SKM-1 treated with dmso at 0.1 percent for 144 hours (cell line): Measurements from ENCODE around the gene ATP6V0E2.

ENCODE experiments used
- DNase-seq: peaks from one replicate; lab custom pipeline; 2025; ENCODE audit not compliant: unreplicated experiment; lab: John Stamatoyannopoulos, UW

ATP6V0E2 gene

GRCh38 chr7:149861728-149862045, 12.1 kb upstream of the ATP6V0E2 start:
- DNase-seq = no peak

GRCh38 chr7:149862156-149862555, 11.6 kb upstream of the ATP6V0E2 start:
- no peak for DNase-seq

GRCh38 chr7:149863500-149863899, 10.3 kb upstream of the ATP6V0E2 start:
- DNase-seq = no peak

DNA sequence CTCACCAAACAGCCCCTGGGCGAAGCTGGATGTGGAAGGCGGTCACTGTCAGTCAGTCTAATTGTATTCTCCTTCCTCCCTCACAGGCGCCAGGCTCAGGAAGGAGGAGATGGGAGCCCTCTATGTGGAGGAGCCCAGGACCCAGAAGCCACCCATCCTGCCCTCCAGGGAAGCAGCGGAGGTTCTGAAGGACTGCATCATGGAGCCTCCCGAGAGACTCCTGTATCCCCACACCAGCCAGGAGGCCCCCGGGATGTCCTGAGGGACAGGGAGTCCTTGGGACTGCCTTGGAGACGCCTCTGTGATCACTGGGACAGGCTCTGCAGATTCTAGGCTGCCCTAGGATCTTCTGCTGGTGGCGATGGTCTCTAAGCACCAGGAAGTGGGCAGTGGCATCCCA, 9.7 kb upstream of the ATP6V0E2 start:
- DNase-seq = no peak

DNA sequence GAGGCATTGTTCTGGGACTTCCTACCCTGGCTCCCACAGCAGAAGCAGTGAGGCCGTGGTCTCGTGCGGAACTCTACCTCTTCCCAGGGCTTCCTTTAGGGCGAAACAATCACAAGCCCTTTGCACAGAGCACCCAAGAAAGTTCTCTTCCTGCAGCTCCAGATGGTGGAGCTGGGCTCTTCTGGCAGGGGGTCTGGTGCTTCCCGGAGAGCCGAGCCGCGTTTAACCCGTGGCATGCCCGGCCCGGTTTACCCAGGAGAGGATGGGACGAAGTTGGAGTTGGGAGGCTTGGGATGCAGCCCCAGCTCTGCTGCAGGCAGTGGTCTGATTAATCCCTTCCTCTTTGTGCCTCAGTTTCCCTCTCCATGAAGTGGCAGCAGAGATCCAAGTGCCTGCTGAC, 9.0 kb upstream of the ATP6V0E2 start:
- DNase-seq = no peak

GRCh38 chr7:149865437-149865836, 8.3 kb upstream of the ATP6V0E2 start:
- DNase-seq = peak; percentile 29

DNA sequence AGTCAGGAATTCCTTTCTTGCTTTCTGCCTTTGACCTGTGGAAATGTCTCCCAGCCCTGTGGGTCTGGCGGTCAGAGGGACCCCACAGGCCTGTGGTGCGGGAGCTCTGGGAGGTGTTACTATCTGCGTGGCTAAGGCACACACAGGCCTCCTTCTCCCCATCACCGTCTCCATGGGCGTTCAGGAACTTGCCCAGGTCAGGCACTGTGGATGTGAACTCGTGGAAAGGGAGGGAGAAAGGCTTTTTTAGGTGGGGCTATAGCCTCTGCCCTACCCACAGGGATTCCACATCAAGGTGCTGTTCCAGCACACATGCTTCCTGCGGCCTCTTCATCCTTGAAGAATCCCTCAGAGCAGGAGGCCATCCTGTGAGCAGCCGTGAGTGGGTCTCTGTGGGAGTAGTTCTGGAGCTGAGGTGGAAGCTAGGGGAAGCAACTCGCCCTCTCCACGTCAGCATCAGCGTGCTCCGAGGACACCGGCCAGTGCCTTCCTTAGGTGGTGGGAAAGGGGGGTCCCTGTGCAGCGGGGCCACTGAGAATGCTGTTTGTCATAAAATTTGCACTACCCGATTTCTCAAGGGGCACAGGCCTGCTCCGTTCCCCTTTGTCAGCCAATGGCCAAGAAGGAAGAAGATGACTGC, 7.5 kb upstream of the ATP6V0E2 start:
- no peak for DNase-seq

- no peak for DNase-seq
Measured at GRCh38 chr7:149866779-149867447, 6.9 kb upstream of the ATP6V0E2 start.

GRCh38 chr7:149867762-149868622, 5.8 kb upstream of the ATP6V0E2 start:
- DNase-seq = no peak

DNA sequence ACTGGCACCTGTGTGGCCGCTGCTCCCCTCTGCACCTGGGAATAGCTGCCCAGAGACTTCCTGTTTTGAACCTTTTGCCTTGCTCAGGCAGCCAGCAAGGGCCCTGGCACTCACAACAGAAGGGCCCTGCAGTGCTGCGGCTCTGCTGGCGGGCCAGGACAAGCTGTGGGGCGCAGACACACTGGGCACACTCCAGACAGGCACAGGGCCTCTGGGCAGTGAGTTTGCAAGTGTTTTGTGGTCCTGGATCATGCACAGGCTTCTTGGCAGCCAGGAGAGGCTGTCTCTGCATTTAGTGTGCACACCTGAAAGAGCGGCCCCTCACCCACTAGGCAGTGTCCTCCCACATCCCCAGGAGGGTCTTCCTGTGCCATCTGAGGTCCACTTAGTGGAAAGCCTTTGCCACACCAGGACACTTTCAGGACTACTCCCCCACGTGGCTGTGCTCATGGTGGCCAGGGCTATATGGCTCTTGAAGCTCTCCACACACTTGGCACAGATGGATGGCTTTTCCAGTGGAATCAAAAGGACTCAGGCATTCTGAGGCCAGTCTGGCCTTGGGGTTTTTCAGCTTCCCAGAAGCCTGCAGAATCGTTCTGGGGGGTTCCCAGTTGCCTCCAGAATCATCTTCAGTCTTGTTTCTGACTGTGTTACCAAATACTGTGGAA, 5.0 kb upstream of the ATP6V0E2 start:
- DNase-seq = no peak

DNA sequence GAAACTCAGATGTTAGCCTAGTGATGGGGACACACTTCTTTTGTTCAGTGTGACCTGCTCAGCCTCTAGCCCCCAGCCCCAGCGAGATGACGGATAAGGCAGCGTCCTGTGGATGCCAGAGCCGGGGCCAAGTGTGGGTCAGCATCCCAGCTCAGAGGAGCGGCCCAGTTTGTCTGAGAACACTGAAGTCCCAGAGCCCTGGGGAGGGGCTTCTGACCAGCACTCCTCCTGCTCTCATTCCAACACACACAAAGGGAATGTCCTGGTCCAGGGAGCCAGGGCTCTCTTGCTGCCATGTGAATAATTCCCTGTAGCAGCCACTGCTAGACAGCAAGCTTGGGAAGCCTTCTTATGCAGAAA, 4.5 kb upstream of the ATP6V0E2 start:
- no peak for DNase-seq

DNA sequence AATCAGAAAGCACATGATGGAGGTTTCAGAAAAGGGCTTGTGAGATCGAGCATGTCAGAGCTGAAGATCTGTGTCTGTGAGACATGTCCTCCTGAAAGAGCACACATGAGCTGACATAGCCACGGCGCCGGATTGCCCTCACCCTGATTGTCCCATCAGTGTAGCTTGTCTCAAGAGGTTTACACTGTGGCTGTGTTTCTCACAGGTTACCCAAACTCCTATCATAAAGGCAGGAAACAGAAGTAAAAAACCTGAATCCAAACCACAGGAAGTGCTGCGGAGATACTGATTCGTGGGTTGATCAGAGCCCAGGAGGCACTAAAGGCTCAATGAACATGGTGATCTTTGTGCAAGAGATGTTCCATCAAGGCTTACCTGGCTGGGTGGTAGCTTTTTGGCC, 3.9 kb upstream of the ATP6V0E2 start:
- DNase-seq = no peak

DNA sequence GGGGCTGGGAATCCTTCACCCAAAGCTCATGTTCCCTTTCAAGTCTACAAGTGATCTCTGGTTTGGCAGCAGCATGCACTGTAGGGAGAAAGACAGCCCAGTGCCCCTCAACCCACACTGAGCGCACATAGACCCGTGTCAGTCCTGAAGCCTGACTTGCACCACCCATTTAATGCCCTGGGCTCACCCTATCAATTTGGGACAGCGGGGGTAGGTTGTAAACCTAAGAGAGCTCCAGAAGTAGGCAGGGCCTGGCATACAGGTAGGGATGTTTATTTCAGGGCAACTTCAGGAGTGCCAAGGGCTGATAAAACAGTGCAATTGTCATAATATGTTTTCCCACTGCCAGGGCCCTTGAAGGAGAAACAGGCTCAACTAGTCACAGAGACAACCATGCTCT, 3.5 kb upstream of the ATP6V0E2 start:
- DNase-seq = no peak

DNA sequence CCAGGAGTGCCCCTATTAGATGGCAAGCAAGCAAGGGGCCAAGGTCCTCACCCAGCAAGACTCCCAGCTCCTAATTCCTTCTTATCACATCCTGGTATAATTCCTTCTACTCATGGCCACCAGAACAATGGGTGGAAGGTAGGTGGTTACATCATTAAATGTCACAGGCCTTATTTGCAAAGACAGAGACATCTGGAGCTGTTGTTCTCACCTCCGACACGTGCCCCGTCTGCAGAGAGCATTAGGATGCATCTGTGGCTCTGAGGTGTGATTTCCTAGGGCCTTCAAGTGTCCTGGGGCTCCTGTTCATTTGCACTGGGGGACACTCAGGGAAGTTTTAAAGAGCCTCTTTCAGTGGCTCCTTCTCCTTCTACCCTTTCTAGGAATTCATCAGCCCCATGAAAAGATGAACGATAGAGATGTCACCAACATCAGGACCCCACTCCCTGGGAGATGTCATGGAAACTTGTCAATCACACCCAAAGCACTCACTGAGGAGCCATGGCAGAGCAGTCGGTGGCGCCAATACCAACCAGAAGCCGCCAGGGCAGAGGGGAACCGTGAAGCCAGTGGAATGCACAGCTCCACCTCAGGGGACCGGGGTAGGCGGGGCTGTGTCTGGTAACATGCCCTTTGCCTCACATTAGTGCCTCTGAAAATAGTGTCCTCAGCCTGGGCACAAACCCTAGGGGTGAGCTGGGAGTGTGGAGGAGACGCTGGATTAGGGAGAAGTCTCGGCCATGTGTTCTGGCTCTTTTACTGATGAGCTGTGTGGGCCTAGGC, 2.9 kb upstream of the ATP6V0E2 start:
- DNase-seq = no peak

GRCh38 chr7:149871576-149871975, 2.2 kb upstream of the ATP6V0E2 start:
- no peak for DNase-seq

GRCh38 chr7:149872419-149873073, 1.2 kb upstream of the ATP6V0E2 start:
- DNase-seq = peak; percentile 51

- DNase-seq = no peak
Measured at GRCh38 chr7:149873970-149874643, 338 bp downstream of the ATP6V0E2 start.

DNA sequence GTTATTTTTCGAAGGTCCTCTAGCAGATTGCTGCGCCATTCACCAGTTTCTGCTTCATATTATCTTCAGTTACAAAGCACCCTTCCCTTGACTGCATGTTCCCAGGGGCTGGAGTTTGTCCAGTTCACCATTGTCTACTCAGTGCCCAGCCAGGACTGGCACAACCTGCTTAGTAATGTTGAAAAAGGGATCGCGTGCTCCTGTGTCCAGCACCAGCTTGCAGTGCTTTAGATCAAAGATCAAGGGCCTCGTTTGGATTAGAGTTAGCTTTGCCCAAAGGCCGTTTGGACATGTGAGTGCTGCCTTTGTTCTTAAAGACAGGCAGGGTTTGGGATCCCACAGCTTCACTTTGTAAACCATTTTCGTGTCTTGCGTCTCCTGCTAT, 867 bp downstream of the ATP6V0E2 start:
- DNase-seq = no peak

DNA sequence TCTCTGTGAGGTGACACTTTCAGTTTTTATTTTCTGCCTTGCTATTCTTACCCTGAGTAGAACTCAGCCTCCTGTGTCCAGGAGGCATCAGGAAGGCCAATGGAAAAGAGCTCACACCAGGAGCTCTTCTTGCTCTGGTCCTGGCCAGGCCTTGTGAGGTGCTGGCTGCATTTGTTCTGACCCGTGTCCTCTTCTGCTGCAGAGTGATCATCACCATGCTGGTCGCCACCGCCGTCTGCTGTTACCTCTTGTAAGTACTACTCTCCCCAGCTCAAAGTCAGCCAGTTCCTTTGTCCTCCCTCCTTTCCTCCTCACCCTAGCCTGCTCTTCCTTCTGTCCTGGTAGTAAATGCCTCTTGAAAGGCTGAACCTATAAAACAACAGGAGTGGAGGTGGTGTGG, 1.6 kb downstream of the ATP6V0E2 start:
- no peak for DNase-seq
